Measurements from ENCODE around the gene ADAMTSL3. TPM values are rescaled to one million over a fixed set of nuclear protein-coding genes. Genes with fewer than 3 reads are reported as not detected.

ADAMTSL3 gene
- polyA plus RNA-seq, 1 donor from 2014 or later: 0.51 TPM

- no peaks in the 10 kb centered on the region for H3F3A ChIP-seq (ENCODE audit: insufficient read depth, low read length, poor library complexity, severe bottlenecking)
- no peaks in the 10 kb centered on the region for H3K36me3 ChIP-seq (ENCODE audit: insufficient read depth, low read length)
- H2AFZ ChIP-seq (ENCODE audit: low read depth, low read length): no peak overlapping the region
- no peaks in the 10 kb centered on the region for H3K9me2 ChIP-seq (ENCODE audit: insufficient read depth, low read length)
- H4K20me1 ChIP-seq (ENCODE audit: insufficient read depth): no peaks in the 10 kb centered on the region
- H3K9me3 ChIP-seq (ENCODE audit: low read length): no peaks in the 10 kb centered on the region
- no peak overlapping the region for H3K9ac ChIP-seq (ENCODE audit: low read length)
- H3K27me3 ChIP-seq (ENCODE audit: insufficient read depth, low read depth, low read length): no peaks in the 10 kb centered on the region
- no peak overlapping the region for H3K4me2 ChIP-seq (ENCODE audit: low read length)
- H3K4me3 ChIP-seq (ENCODE audit: low read length): no peak overlapping the region
- TF ChIP-seq REST (IDR thresholded peaks at IDR 0.05; ENCODE audit: borderline replicate concordance): no peak
- no peak for TF ChIP-seq SMC3 (conservative IDR thresholded peaks at IDR 0.05; ENCODE audit: poor library complexity)
- no peak for TF ChIP-seq EP300 (conservative IDR thresholded peaks at IDR 0.05; ENCODE audit: poor library complexity, severe bottlenecking)
- TF ChIP-seq MXI1 (conservative IDR thresholded peaks at IDR 0.05; ENCODE audit: poor library complexity, severe bottlenecking): no peak
- TF ChIP-seq POLR2AphosphoS5 (IDR thresholded peaks at IDR 0.05): no peak
- no peak for TF ChIP-seq RAD21 (conservative IDR thresholded peaks at IDR 0.05)
- TF ChIP-seq EZH2 (IDR thresholded peaks at IDR 0.05; ENCODE audit: borderline replicate concordance, insufficient read depth, low read length, poor library complexity, severe bottlenecking): no peak
- TF ChIP-seq CTCF (IDR thresholded peaks at IDR 0.05; ENCODE audit: poor library complexity, severe bottlenecking): no peak
- no peak for TF ChIP-seq TAF1 (IDR thresholded peaks at IDR 0.05; ENCODE audit: low read depth)
- no peak overlapping the region for H3K27ac ChIP-seq (ENCODE audit: low read length)
- H3K79me2 ChIP-seq (replicated peaks; ENCODE audit: insufficient read depth, low read length): no peaks in the 10 kb centered on the region
Measured at GRCh38 chr15:84033793-84034553, 380.1 kb downstream of the ADAMTSL3 start.

- H4K20me1 ChIP-seq (ENCODE audit: insufficient read depth): no peaks in the 10 kb centered on the region
- H3K27me3 ChIP-seq (ENCODE audit: insufficient read depth, low read depth, low read length): no peaks in the 10 kb centered on the region
- H3K9me3 ChIP-seq (ENCODE audit: low read length): no peaks in the 10 kb centered on the region
- no peaks in the 10 kb centered on the region for H3K36me3 ChIP-seq (ENCODE audit: insufficient read depth, low read length)
- no peaks in the 10 kb centered on the region for H3K79me2 ChIP-seq (replicated peaks; ENCODE audit: insufficient read depth, low read length)
- H3K9ac ChIP-seq (ENCODE audit: low read length): no peak overlapping the region
- TF ChIP-seq POLR2AphosphoS5 (IDR thresholded peaks at IDR 0.05) (no peak), EZH2 (IDR thresholded peaks at IDR 0.05; ENCODE audit: borderline replicate concordance, insufficient read depth, low read length, poor library complexity, severe bottlenecking) (no peak), EP300 (conservative IDR thresholded peaks at IDR 0.05; ENCODE audit: poor library complexity, severe bottlenecking) (no peak), RAD21 (conservative IDR thresholded peaks at IDR 0.05) (no peak), SMC3 (conservative IDR thresholded peaks at IDR 0.05; ENCODE audit: poor library complexity) (no peak), CTCF (IDR thresholded peaks at IDR 0.05; ENCODE audit: poor library complexity, severe bottlenecking) (no peak), TAF1 (IDR thresholded peaks at IDR 0.05; ENCODE audit: low read depth) (no peak), REST (IDR thresholded peaks at IDR 0.05; ENCODE audit: borderline replicate concordance) (no peak), MXI1 (conservative IDR thresholded peaks at IDR 0.05; ENCODE audit: poor library complexity, severe bottlenecking) (no peak)
- H3K4me2 ChIP-seq (ENCODE audit: low read length): no peak overlapping the region
- H3K27ac ChIP-seq (ENCODE audit: low read length): no peak overlapping the region
- H3F3A ChIP-seq (ENCODE audit: insufficient read depth, low read length, poor library complexity, severe bottlenecking): no peaks in the 10 kb centered on the region
- H3K4me3 ChIP-seq (ENCODE audit: low read length): no peak overlapping the region
- no peak overlapping the region for H2AFZ ChIP-seq (ENCODE audit: low read depth, low read length)
- no peaks in the 10 kb centered on the region for H3K9me2 ChIP-seq (ENCODE audit: insufficient read depth, low read length)
Measured at GRCh38 chr15:84034578-84035398, 380.9 kb downstream of the ADAMTSL3 start.

All from neural cell (in vitro differentiated cells).